DMS 273 (cell line): ENCODE data around the gene KRT3.

Experiments used
- DNase-seq: peaks from one replicate; lab custom pipeline; 2025; ENCODE audit not compliant: unreplicated experiment; lab: John Stamatoyannopoulos, UW

KRT3 gene

DNA sequence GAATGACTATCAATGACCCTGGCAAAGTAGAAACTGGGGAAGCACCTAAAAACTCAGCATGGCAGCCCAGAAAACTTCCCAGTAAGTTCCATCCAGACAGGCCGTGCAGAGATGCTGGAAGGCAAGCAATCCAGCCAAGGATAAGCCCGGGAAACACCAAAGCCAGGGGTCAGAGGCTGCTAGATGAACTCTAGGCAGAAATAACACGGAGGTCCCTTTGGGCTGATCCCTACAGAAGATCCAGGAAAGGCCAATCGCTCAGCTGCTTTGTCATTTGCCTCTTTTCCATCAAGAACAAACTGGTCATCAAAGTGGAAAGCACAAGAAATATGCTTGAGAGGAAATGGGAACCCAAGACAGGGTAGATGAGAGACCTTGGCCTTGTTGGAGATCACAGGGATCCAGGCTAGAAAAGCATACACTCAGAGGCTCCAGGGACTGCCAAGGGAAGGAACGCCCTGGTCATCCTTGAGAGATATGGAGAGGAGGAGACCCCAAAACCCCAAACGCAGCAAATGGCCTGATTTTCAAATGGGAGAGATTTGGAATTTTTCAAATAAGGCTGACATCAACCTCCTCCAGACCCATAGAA lies 31.7 kb upstream of the KRT3 start:
- DNase-seq = no peak

- no peak for DNase-seq
These were observed 30.9 kb upstream of the KRT3 start for GRCh38 chr12:52826611-52827498.

- no peak for DNase-seq
These were observed 30.0 kb upstream of the KRT3 start for GRCh38 chr12:52825961-52826360.

DNA sequence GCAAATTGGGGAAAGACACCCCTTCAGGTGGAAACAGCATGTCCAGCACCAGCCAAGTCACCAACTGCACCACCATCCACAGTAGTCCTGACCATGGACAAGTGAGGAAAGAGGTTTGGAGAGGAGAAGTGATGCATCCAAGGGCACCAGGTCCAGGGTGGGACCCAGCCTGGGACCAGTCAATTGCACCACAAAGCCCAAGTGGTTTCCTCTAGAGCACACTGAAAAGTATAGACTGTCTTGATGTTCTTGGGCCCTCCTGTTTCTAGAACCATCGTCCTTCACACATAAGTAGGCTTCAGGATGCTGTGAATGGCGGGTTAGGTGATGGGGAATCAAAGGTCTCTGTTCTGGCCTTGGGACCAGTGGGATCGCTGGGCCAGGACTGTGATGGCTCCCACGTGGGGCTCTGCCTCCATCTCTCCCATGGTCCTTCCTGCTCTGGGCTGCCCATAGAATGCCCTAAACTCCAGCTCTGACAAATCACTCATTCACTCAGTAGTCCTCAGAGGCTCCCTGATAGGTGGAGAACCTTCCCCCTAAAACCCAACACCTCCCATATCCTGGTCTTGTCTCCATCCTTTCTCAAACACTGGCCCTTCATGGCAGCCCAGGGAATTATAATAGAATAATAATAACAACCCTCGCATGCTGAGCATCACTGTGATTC lies 29.0 kb upstream of the KRT3 start:
- DNase-seq = no peak

DNA sequence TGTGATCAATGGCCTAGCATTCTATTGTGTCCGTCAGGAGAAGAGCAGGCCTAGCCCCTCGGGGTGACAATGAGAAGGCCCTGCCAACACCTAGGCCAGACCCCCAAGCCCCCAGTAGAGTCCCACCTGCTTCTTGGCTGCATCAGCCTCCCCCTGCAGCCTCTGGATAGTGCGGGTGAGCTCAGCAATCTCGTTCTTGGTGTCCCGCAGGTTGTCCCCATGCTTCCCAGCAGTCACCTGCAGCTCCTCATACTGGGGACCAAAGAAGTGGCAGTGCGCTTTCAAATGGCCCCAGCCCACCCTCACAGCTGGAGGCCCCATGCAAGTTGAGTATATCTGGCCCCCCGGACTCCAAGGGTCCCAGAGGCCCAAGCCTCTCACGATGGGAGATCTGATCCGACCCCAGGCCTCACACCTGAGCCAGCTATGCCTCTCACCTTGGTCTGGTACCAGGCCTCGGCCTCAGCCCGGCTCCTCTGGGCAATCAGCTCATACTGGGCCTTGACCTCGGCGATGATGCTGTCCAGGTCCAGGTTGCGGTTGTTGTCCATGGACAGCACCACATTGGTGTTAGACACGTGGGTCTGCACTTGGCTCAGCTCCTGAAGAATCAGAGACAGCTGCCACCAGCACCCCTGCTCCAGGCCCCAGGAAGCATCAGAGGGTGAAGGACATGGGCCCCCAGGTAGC lies 28.0 kb upstream of the KRT3 start:
- DNase-seq = no peak

DNA sequence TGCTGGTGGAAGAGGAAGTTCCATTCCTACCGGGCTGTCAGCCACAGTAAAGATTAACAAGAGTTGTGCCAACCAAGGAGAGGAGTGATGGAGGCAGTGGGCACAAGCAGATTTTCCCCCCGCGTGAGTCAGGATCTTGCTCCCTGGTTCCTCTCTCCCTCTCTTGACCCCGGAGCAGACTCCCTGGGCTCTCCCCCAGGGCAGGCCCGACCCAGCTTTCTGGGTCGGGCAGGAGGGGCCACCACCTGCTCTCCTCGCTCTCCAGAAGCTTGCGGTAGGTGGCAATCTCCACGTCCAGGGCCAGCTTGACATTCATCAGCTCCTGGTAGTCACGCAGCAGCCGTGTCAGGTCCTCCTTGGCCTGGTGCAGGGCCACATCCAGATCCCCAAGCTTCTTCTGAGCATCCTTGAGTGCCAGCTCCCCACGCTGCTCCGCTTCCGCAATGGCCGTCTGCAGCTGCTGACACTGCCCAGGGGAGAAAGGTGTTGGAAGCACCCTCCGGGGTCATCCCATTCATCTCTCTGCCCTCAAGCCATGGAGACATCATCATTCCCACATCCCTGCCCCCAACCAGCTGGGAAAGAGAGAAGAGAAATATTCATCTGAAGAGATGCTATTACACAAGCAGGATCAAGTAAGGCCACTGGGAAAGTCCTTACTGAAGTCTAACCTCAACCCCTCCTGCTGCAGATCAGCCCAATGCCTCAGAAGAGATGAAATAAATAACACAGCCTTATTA lies 27.0 kb upstream of the KRT3 start:
- DNase-seq = no peak

GRCh38 chr12:52821826-52822660 lies 26.1 kb upstream of the KRT3 start:
- DNase-seq = no peak

DNA sequence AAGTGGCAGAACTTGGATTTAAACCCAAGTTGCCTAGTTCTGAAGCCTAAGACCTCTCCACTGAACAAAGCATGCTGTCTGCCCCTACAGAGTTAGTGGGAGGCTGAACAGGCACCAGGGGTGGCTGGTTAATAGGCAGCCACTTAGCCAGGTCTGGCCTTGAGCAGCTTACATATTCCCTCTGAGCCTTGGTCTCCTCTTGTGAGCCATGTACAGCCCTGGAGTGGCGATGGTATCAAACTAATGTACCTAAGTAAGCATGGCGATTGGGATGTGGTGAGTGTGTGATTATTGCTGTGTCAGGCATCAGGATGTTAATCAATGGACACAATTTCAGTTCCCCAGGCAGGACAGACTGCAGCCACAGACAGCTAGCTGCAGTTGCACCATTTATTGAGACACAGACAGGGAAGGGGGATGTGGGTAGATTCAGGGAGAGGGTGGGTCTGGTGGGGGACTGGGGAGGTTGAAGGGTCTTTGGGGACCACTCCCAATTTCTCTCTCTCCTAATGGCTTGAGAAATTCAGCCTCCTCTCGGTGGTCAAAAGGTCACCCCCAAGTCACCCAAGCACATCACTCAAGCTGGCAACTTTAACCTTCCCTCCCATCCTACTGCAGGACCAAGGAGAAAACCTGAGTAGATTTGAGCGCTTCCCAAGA lies 25.3 kb upstream of the KRT3 start:
- no peak for DNase-seq

- DNase-seq = no peak
These were observed 24.6 kb upstream of the KRT3 start for GRCh38 chr12:52820521-52820920.

GRCh38 chr12:52819731-52820510 lies 24.0 kb upstream of the KRT3 start:
- DNase-seq = no peak

GRCh38 chr12:52818887-52819420 lies 23.0 kb upstream of the KRT3 start:
- no peak for DNase-seq

DNA sequence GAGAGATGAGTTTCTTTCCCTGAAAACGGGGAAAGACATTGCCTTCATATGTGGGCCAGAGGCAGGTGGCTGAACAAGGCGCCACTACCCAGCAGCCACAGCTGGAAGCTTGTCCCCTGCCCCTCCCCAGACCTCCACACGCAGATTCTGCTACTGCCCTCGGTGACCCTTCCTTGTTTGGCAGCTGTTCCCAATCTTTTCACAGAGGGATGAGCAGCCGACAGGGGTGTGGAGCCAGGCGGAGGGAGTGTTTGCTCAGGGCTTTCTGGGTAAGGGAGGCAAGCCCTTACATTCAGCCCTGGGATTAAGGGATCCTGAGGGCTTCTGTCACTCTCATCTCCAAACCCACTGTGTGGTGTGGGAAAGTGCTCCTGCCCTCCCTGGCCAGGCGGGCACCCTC lies 22.5 kb upstream of the KRT3 start:
- no peak for DNase-seq

DNA sequence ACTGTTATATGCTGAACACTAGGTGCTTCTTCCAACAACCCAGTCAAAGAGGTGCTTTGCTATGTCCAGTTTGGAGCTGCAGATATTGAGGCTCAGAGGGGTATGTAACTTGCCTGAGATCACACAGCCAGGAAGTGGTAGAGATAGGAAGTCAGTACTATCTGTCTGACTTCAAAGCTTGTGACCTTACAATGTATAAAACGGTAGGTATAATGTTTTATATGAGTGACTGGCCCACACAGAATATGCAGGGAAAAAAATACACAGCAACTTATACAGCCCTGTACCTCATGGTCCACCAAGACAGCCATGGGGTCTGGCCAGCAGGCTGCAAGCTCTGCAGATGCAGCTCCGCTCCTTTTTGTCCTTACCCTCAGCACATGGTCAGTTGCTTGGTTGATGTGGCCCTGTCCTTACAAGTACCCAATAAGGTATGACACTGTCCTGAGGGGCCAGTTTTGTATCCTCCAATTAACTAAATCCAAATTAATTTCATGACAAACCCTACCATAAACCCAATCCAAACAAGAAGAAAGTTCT lies 21.9 kb upstream of the KRT3 start:
- no peak for DNase-seq

GRCh38 chr12:52817003-52817698 lies 21.2 kb upstream of the KRT3 start:
- DNase-seq = no peak

DNA sequence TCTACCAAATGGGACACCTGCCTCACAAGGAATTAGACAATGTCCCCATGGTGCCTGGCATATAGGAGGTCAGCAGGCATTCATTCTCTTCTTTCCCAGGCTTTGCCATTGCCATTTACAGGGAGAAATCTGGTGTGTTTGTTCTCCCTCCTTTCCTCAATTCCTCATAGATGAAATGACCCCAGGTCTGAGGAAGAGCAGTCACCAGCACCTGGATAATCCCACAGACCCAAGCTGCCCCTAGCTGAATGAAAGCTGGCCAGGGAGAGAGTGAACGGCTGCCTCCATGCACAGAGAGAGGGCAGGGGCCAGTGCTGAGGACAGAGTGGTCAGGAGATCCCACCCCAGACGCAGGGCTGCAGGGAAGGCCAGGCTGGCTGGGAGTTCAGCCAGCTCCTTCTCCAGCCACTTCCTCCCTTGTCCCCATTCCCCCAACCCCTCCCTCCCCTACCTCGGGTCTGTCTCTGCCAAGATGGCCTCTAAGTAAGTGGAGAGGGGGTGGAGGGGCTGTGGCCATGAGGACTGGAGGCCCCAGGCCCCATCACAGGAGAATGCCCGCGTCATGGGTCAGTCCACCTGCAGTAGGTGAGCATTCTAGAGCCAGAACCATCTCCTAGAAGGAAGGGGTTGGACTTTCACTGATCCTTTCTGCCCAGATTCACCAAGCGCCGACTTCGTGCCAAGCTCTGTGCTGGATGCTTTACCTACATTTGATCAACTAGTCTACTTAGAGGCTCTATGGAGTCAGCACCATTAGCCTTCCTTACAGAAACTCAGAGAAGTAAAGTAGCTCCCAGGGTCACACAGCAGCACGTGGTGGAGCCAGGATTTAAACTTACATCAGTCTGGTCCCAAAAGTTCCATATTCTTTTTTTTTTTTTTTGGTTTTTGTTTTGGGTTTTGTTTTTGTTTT lies 20.0 kb upstream of the KRT3 start:
- no peak for DNase-seq

- no peak for DNase-seq
These were observed 19.2 kb upstream of the KRT3 start for GRCh38 chr12:52815161-52815560.
